ENCODE data around the gene ATP9A. TPM values are rescaled to one million over a fixed set of nuclear protein-coding genes. Genes with fewer than 3 reads are reported as not detected.

The ATP9A gene
- total RNA-seq, 1 experiment from 2014 or later = 31.3 TPM

DNA sequence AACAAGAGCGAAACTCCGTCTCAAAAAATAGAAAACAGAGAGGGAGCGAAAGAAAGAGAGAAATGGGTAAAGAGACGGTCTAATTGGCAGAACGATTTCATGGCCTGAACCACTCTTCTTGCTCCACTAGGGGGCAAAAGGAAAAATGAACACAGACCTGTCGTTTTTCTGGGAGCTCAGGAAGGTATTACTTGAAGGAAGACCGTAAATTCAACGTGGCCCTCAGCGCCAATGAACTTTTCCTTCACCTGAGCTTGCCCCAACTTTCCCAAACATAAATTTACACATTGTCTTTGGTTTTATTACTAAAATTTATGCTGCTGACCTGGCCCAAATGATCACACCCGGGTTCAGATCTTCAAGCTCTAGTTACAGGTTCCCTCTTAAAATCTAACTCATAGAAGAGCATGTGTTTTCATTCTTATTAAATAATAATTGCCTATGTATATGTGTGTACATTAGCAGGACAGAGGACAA lies 67.3 kb downstream of the ATP9A start:
- ChIA-PET CTCF (interaction anchor here (0.5 to 1.1 kb wide), 24 partner anchors 15 to 382 kb away, joined by 3 to 14 read pairs (median 4); no protein-coding TSS in a partner anchor), POLR2A (ENCODE audit: unreplicated experiment) (interaction anchor here (0.6 to 1.0 kb wide), 4 partner anchors 34 to 72 kb away, joined by 3 to 11 read pairs (median 4); no protein-coding TSS in a partner anchor)
- peak overlapping the region; percentile 8; the same call in 1 of the 2 replicates for H3K9ac ChIP-seq (ENCODE audit: low read length)
- H3K9me2 ChIP-seq (replicated peaks; ENCODE audit: low read length) = no peaks in the 10 kb centered on the region
- H3F3A ChIP-seq (ENCODE audit: low read length, unreplicated experiment) = no peaks in the 10 kb centered on the region
- no TSS peak for BruUV-seq (replicated peaks)
- H3K4me2 ChIP-seq (ENCODE audit: low read length) = peak overlapping the region; percentile 9; the same call in 1 of the 2 replicates
- TF ChIP-seq EZH2 (IDR thresholded peaks at IDR 0.05; ENCODE audit: low read length, unreplicated experiment) = no peak
- peak; percentile 85 for TF ChIP-seq CTCF (conservative IDR thresholded peaks at IDR 0.05; ENCODE audit: low read depth, low read length)
- no peak for TF ChIP-seq EZH2phosphoT487 (IDR thresholded peaks at IDR 0.05; ENCODE audit: borderline replicate concordance, low read length)
- H3K79me2 ChIP-seq (ENCODE audit: low read length) = no peaks in the 10 kb centered on the region
- H4K20me1 ChIP-seq (ENCODE audit: low read length) = no peaks in the 10 kb centered on the region
- H3K4me1 ChIP-seq (ENCODE audit: insufficient read depth, low read length) = peaks cover 33% of the 10 kb centered on the region
- intact Hi-C loops (cut with micrococcal nuclease) = loop anchor here (2.0 to 5.0 kb wide), 4 partner anchors 62 to 382 kb away; no protein-coding TSS in a partner anchor
- ATAC-seq (peak; percentile 32), DNase-seq (peak; percentile 92)
- H3K9me3 ChIP-seq (ENCODE audit: low read length) = no peaks in the 10 kb centered on the region
- peak overlapping the region; percentile 16; the same call in 1 of the 2 replicates for H2AFZ ChIP-seq (ENCODE audit: low read length)
- no peaks in the 10 kb centered on the region for H3K36me3 ChIP-seq (ENCODE audit: low read depth, low read length)
- peak overlapping the region; percentile 14 for H3K27ac ChIP-seq (ENCODE audit: low read length)
- H3K4me3 ChIP-seq (ENCODE audit: low read length) = no peak overlapping the region
- no peaks in the 10 kb centered on the region for H3K27me3 ChIP-seq (ENCODE audit: low read length)

DNA sequence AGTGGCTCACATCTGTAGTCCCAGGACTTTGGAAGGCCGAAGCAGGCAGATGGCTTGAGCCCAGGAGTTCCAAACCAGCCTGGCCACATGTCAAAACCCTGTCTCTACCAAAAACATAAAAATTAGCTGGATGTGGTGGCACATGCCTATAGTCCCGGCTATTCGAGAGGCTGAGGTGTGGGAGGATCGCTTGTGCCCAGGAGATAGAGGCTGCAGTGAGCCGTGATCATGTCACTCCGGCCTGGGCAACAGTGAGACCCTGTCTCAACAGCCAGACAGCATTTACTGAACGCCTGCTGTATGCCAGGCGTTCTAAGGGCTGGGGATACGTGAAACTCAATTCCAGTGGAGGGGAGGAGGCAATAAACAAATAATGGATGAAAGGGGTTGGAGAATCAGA lies 69.9 kb downstream of the ATP9A start:
- ChIA-PET CTCF (no interaction called here), POLR2A (ENCODE audit: unreplicated experiment) (interaction anchor here (0.6 to 0.9 kb wide), 2 partner anchors 37 to 69 kb away, joined by 3 to 4 read pairs; no protein-coding TSS in a partner anchor)
- Histone ChIP-seq H3K9ac (ENCODE audit: low read length) (no peak overlapping the region), H3K27me3 (ENCODE audit: low read length) (no peaks in the 10 kb centered on the region), H3K4me2 (ENCODE audit: low read length) (no peak overlapping the region), H3K4me1 (ENCODE audit: insufficient read depth, low read length) (peaks cover 44% of the 10 kb centered on the region), H3K4me3 (ENCODE audit: low read length) (no peak overlapping the region), H3K36me3 (ENCODE audit: low read depth, low read length) (no peaks in the 10 kb centered on the region), H4K20me1 (ENCODE audit: low read length) (no peaks in the 10 kb centered on the region), H3K9me3 (ENCODE audit: low read length) (no peaks in the 10 kb centered on the region), H3K27ac (ENCODE audit: low read length) (peak overlapping the region; percentile 90), H3K9me2 (replicated peaks; ENCODE audit: low read length) (no peaks in the 10 kb centered on the region), H3K79me2 (ENCODE audit: low read length) (no peaks in the 10 kb centered on the region), H3F3A (ENCODE audit: low read length, unreplicated experiment) (no peaks in the 10 kb centered on the region), H2AFZ (ENCODE audit: low read length) (no peak overlapping the region)
- BruUV-seq (replicated peaks) = no TSS peak
- ATAC-seq (no peak), DNase-seq (no peak)
- TF ChIP-seq EZH2 (IDR thresholded peaks at IDR 0.05; ENCODE audit: low read length, unreplicated experiment) = no peak
- TF ChIP-seq EZH2phosphoT487 (IDR thresholded peaks at IDR 0.05; ENCODE audit: borderline replicate concordance, low read length) = no peak
- TF ChIP-seq CTCF (conservative IDR thresholded peaks at IDR 0.05; ENCODE audit: low read depth, low read length) = no peak
- intact Hi-C loops (cut with micrococcal nuclease) = no loop called here

Measured in PC-3 (cell line).